NAMALWA (cell line): ENCODE data around the gene GAL3ST1.

ENCODE experiments used
- DNase-seq: peaks from one replicate; pipeline ENCODE4 v3.0.0-alpha.2; 2015; ENCODE audit warnings: low spot score

GAL3ST1 gene

GRCh38 chr22:30531651-30532608, 42.5 kb downstream of the GAL3ST1 start:
- DNase-seq, result no peak

- DNase-seq, result no peak
Measured at GRCh38 chr22:30526656-30527055, 47.8 kb downstream of the GAL3ST1 start.

DNA sequence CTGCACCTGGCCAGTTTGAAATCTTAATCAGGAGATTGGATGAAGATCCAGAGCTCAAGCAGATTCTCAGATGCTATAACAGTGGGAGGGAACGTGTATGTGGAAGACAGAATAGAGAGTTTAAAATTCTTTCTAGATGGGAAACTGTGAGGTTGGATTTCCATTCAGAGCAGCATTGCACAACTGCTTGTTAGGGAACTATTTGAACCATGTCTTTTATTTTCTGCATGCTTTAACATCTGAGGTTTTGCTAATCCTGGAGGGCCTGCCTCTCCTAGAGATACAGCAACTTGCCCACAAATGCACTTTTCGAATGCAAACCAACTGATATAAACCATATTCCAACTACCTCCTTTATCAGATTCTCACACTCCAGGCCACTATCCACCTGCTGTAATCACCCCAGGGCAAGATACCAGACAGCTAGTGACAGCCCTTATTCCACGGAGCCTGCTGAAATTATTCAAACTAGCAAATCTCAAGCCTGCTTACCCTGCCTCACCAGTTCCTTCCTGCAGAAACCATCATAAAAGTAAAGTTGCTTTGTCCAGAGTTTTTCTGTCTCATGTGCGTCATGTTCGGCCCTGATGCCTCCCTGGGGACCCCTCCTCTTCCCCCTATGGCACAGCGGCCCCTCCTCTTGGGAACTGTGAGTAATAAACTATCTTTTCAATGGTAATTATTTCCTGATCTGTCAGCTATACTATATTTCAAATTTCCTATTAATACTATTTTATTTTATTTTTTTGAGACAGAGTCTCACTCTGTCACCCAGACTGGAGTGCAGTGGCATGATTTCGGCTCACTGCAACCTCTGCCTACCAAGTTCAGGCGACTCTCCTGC, 50.6 kb downstream of the GAL3ST1 start:
- DNase-seq, result no peak

DNA sequence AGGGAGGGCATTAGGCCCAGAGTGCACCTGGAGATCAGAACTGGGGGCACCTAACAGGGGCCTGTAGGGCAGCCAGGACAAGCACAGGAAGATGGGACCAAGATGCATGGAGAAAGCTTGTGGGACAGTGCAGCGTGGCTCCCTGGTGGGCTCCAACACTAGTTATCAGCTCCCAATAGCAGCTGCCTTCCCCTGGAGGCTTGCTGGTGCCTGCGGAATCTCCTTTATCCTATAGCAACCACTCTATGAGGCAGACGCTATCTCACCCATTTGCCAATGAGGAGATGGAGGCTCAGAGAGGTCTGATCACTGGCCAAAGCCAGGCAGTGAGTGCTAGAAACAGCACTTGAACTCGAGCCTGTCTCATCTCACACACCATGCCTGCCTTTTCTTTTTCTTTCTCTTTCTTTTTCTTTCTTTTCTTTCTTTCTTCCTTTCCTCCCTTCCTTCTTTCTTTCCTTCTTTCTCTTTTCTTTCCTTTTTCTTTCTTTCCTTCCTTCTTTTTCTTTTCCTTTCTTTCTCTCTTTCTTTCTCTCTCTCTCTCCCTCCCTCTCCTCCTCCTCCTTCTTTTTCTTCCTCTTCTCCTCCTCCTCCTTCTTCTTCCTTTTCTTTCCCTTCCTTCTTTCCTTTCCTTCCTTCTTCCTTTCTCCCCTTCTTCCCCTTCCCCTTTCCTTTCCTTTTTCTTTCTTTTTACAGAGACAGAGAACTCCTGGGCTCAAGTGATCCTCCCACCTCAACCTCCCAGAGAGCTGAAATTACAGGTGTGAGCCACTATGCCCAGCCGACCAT, 52.9 kb downstream of the GAL3ST1 start:
- DNase-seq, result no peak

GRCh38 chr22:30519842-30520425, 54.5 kb downstream of the GAL3ST1 start:
- no peak for DNase-seq

DNA sequence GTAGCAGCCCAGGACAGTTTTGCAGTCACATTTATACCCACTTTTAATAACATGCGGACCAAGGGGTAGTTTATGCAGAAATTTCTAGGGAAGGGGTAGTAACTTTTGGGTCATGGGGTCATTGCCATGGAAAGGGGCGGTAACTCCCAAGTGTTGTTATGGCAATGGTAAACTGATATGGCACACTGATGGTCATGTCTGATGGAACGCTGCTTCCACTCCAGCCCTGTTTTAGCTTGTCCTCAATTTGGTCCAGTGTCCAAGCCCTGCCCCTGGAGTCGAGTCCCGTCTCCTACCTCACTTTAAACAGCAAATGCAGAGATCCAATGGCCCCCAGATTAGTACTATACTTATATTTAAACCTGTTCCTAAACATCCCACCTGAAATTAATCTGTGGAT, 57.7 kb downstream of the GAL3ST1 start:
- no peak for DNase-seq

DNA sequence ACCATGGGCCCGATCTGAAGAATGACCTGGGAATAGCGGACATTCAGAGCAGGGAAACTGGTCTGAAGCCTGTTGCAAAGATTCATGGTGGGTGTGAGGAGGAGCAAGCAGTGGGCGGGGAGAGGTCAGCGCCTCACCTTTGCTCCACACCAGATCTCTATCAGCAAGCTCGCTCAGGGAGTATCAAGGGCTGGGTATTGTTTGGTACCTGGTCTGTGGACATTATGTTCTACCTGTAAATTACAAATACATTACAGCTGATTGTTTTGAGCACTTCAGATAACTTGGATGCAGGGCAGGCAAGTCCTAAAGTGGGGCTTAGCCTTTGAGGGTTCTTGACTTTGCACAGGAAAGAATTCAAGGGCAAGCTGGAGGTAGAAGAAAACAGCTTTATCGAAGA, 58.2 kb downstream of the GAL3ST1 start:
- DNase-seq, result no peak

DNA sequence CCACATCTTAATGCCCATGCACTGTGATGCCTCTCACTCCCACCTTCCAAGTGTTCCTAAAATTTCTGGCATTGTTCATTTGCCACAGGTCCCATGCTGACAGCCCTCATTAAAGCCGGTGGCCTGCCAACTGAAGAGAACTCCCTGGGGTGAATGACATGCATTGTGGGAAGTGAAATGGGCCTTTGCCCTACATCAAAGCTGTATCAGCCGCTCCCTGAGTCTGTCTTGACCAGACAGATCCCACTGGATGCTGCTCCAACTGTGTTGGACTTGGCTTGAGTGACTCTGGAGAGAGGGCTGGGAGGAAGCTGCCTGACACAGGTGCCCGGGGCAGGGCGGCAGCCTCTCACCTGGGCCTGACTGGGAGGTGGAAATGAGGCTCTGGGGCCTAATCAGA, 60.2 kb downstream of the GAL3ST1 start:
- no peak for DNase-seq

- DNase-seq, result no peak
Measured at GRCh38 chr22:30513462-30513861, 61.0 kb downstream of the GAL3ST1 start.

- DNase-seq, result peak; percentile 42
Measured at GRCh38 chr22:30511911-30512310, 62.6 kb downstream of the GAL3ST1 start.

GRCh38 chr22:30511109-30511508, 63.4 kb downstream of the GAL3ST1 start:
- no peak for DNase-seq

DNA sequence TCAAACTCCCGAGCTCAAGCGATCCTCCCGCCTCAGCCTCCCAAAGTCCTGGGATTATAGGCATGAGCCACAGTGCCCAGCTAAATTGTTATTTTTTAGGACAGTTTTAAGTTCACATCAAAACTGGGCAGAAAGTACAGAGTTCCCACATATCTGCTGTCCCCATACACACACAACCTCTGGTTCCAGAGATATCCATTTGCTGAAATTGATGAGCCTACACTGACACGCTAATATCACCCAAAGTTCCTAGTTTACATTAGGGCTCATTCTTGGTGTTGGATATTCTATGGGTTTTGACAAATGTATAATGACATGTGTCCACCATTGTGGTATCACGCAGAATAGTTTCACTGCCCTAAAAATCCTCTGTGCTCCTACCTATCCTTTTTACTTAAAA, 66.2 kb downstream of the GAL3ST1 start:
- no peak for DNase-seq

GRCh38 chr22:30507670-30508069, 66.8 kb downstream of the GAL3ST1 start:
- no peak for DNase-seq

- no peak for DNase-seq
Measured at GRCh38 chr22:30506507-30506968, 67.9 kb downstream of the GAL3ST1 start.
